Measurements from ENCODE around the gene SLC15A3. TPM values are rescaled to one million over a fixed set of nuclear protein-coding genes. Genes with fewer than 3 reads are reported as not detected.

SLC15A3 gene
- 1 to 10 TPM; 3.9 to 4.7 TPM for total RNA-seq

DNA sequence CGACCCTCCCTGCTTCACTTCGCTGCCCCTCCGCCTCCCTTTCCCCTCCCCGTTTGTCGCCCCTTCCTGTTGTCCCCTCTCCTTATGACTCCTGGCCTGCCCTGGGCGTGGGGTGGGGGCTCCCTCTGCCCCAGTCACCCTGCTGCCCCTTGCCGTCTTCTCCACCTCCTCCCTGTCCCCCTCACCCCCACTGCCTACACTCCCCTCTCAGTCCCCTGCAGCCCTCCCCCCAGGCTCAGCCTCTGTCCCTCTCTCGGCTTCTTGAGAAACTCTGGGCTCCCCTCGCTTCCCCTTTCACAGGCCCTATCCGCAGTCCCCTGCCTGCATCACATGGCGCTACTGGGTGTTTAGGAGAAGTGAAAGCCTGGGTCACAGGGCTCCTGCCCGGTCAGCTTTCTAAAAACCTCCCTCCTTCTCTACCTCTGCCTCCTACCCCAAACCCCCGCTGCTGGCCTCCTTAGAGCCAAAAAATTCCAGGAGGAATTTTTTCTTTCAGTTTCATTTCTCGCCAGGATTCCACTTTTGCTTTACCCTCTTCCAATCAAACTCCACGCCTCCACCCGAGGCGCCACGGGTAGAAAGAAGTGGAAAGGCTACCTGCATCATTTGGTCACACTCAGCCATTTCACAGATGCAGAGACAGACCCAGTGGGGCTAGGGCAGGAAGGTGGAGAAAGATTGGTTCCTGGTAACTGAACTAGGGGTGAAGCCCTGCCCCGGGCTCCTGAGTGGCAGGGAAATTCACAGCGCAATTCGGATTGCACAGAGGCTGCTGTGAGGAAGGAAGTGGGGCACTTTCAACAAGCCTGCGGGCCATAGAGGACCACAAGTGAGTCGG lies at the start of gene SLC15A3:
SLC15A3 (minus strand) TSS at position 273 of the 838 bp plus-strand sequence. CDS start 625 bp downstream, outside the sequence.
- TF ChIP-seq, protein P1, sequence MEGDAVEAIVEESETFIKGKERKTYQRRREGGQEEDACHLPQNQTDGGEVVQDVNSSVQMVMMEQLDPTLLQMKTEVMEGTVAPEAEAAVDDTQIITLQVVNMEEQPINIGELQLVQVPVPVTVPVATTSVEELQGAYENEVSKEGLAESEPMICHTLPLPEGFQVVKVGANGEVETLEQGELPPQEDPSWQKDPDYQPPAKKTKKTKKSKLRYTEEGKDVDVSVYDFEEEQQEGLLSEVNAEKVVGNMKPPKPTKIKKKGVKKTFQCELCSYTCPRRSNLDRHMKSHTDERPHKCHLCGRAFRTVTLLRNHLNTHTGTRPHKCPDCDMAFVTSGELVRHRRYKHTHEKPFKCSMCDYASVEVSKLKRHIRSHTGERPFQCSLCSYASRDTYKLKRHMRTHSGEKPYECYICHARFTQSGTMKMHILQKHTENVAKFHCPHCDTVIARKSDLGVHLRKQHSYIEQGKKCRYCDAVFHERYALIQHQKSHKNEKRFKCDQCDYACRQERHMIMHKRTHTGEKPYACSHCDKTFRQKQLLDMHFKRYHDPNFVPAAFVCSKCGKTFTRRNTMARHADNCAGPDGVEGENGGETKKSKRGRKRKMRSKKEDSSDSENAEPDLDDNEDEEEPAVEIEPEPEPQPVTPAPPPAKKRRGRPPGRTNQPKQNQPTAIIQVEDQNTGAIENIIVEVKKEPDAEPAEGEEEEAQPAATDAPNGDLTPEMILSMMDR (IDR thresholded peaks at IDR 0.05), result no peak
- DNase-seq (peak; percentile 65), ATAC-seq (peak; percentile 77)
- H3K27me3 Mint-ChIP-seq, result peaks cover 5% of the 10 kb centered on the region
- ChIA-PET POLR2A (interaction anchor here (0.6 to 1.3 kb wide), 4 partner anchors 10 to 209 kb away, joined by 3 to 4 read pairs (median 3); partner anchors contain the start of gene VPS37C), CTCF (interaction anchor here (1.4 to 5.5 kb wide), 2 partner anchors 10 to 18 kb away, joined by 6 to 22 read pairs; partner anchors contain the start of gene CD6)
- H3K4me3 Mint-ChIP-seq, result peak within 1 kb of the TSS; percentile 68
- peak within 1 kb of the TSS; percentile 73 for H3K27ac Mint-ChIP-seq
- intact Hi-C loops (cut with micrococcal nuclease), result no loop called here
- H3K36me3 Mint-ChIP-seq (ENCODE audit: low read depth), result no peaks in the 10 kb centered on the region
- no peaks in the 10 kb centered on the region for H3K9me3 Mint-ChIP-seq
- peaks cover 29% of the 10 kb centered on the region for H3K4me1 Mint-ChIP-seq (ENCODE audit: low read depth)

DNA sequence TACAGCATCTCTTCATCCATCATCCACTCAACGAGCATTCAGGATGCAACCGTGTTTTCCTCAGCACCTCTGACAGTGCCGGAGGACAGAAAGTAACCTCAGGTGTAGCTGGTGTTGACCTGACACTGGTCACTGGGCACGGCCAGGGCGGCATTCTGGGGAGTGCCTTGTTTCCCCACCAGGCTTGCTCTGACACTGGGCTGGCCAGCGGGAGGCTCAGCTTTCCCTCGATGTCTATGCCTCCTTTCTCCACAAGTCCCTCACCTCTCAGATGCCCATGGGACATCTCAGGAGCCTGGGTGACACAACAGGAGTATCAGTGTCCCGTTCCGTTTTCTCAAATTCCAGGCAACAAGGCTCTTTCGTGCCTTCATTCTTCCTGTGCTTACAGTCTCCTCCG lies 48.5 kb upstream of the SLC15A3 start:
- Mint-ChIP-seq H3K4me3 (no peak overlapping the region), H3K4me1 (ENCODE audit: low read depth) (peaks cover 73% of the 10 kb centered on the region), H3K27me3 (no peaks in the 10 kb centered on the region), H3K27ac (peak overlapping the region; percentile 55), H3K9me3 (no peaks in the 10 kb centered on the region), H3K36me3 (ENCODE audit: low read depth) (peaks cover 65% of the 10 kb centered on the region)
- DNase-seq (no peak), ATAC-seq (no peak)
- intact Hi-C loops (cut with micrococcal nuclease), result no loop called here
- POLR2A ChIA-PET, result interaction anchor here (1.1 to 2.4 kb wide), 3 partner anchors 9 to 14 kb away, joined by 5 to 7 read pairs (median 5); no protein-coding TSS in a partner anchor
- TF ChIP-seq, protein P1 (IDR thresholded peaks at IDR 0.05), result no peak
- CTCF ChIA-PET, result interaction anchor here (1.0 kb wide), 1 partner anchor 128 kb away, joined by 3 read pairs; no protein-coding TSS in a partner anchor

DNA sequence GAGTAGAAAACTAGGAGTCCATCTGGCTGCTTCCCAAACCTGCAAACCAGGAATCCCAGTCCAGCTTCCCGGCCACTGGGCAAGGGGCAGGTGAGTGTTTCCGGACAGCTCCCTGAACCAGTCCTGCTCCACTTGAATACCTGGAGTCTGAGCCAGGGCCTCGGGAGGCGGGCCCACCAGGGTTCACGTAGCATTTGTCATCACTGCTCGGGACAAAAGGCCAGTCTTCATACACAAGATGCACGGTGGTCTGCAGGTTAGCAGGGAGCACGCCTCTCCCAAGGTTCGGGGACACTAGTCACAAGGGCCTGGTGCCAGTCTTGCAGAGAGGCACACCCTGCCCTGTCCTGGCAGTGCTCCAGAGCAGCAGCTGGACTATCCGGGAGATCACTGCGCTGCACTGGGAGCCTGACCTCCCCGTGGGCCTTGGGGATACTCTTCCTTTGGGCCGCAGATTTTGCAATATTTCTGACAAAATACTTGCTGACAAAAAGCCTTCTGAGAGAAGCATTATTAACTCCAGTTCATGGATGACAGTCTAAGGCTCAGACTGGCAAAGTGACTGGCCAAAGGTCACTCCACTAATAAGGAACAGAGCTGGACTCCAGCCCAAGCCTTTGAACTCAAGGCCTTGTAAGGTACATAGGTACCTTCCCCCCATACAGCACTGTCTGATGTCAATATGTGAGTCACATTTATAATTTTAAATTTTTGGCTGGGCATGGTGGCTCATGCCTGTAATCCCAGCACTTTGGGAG lies 44.6 kb upstream of the SLC15A3 start:
- ATAC-seq (no peak), DNase-seq (no peak)
- TF ChIP-seq, protein P1 (IDR thresholded peaks at IDR 0.05), result no peak
- ChIA-PET POLR2A (interaction anchor here (1.0 to 1.9 kb wide), 6 partner anchors 8 to 116 kb away, joined by 3 to 6 read pairs (median 4); no protein-coding TSS in a partner anchor), CTCF (interaction anchor here (1.6 to 2.0 kb wide), 4 partner anchors 8 to 27 kb away, joined by 4 to 5 read pairs (median 4); no protein-coding TSS in a partner anchor)
- Mint-ChIP-seq H3K9me3 (no peaks in the 10 kb centered on the region), H3K36me3 (ENCODE audit: low read depth) (peaks cover 54% of the 10 kb centered on the region), H3K27me3 (no peaks in the 10 kb centered on the region), H3K27ac (peak overlapping the region; percentile 21), H3K4me3 (no peak overlapping the region), H3K4me1 (ENCODE audit: low read depth) (peaks cover 64% of the 10 kb centered on the region)
- intact Hi-C loops (cut with micrococcal nuclease), result no loop called here

DNA sequence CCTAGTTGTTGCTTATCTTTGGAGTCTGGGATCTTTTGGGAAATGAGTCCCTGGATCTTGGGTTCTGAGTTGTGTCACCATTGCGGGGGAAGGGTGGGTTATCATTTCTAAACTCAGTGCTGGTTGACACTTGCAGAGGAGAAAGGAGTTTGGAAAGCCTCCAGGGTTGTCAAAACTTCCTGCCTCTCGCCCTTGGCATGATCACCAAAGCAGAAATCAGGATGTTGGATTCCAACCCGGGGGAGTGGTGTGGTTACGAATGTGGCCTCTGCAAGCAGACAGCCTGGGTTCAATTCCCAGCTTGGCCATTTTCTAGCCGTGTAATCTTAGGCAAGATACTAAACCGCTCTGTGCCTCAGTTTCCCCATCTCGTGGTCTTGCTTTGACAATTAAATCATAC lies 43.8 kb upstream of the SLC15A3 start:
- POLR2A ChIA-PET, result interaction anchor here (0.6 to 1.9 kb wide), 6 partner anchors 8 to 116 kb away, joined by 3 to 6 read pairs (median 4); no protein-coding TSS in a partner anchor
- intact Hi-C loops (cut with micrococcal nuclease), result no loop called here
- Mint-ChIP-seq H3K36me3 (ENCODE audit: low read depth) (peaks cover 58% of the 10 kb centered on the region), H3K9me3 (no peaks in the 10 kb centered on the region), H3K4me1 (ENCODE audit: low read depth) (peaks cover 68% of the 10 kb centered on the region), H3K4me3 (no peak overlapping the region), H3K27me3 (no peaks in the 10 kb centered on the region), H3K27ac (peak overlapping the region; percentile 92)
- no peak for DNase-seq
- CTCF ChIA-PET, result interaction anchor here (1.3 to 2.0 kb wide), 4 partner anchors 8 to 26 kb away, joined by 3 to 5 read pairs (median 4); no protein-coding TSS in a partner anchor
- ATAC-seq, result no peak
- TF ChIP-seq, protein P1 (IDR thresholded peaks at IDR 0.05), result no peak
